AG08396 (cell line): Measurements from ENCODE around the gene RBMS1.

Experiments
- DNase-seq: peaks from one replicate; pipeline ENCODE4 v3.0.0; 2012; ENCODE audit warnings: low spot score, mixed read lengths

Gene RBMS1

DNA sequence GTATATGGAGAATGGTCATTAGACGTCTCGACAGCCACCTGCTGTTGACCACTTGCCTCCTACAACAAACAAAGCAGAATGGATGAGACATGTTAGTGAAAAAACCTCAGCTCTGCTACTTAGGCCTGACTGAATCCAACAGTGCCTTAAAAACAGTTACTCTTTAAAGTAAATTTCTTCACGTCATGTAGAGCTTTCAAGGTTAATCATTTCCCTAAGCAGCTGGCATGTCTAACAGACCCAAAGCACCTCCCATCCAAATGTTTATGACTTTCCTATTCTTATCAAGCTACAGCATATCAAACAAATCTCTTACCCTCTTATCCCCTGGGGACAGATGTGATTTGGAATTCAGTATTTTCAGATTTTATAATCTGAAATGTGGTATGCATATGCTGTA is 218.0 kb downstream of the RBMS1 start:
- no peak for DNase-seq

DNA sequence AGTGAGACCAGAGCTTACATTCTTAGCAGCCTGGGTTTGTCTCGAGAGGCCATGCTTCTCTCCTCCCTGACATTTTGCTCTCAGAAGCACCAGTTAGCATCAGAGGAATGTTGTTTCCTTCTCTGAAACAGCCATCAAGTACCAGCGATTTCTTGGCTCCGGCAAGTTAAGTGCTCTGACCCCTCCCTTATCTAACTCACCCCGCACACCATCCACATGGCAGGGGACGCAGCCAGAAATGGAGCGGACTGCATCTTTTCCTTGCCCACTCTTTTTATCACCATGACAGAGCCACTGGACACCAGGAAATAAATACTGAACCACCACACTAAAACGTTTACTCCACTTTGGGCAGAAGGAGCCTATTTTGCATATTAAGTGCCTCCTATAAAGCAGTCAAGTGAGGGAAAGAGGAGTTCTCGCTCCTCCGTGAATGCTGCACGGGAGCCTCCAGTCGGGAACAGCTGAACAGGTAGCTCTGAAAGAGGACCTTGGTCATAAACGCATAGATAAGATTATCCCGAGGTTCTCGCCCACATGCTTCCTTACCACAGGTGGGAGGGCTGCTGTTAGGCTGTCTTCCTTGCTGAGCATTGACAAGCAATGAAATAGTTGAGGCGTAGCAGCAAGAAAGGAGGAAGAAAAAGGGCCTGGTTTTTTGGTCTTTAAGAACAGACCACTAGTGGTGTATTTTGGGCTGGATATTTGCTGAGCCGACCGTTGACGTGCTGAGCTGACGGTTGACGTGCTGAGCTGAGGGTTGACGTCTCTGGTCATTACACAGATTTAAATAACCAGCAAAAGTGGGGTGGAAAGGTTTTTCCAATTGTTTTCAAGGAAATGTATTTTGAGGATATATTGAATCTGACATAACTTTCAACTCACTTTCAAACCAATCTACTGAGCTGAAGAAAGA is 222.2 kb downstream of the RBMS1 start:
- peak; percentile 16 for DNase-seq

DNA sequence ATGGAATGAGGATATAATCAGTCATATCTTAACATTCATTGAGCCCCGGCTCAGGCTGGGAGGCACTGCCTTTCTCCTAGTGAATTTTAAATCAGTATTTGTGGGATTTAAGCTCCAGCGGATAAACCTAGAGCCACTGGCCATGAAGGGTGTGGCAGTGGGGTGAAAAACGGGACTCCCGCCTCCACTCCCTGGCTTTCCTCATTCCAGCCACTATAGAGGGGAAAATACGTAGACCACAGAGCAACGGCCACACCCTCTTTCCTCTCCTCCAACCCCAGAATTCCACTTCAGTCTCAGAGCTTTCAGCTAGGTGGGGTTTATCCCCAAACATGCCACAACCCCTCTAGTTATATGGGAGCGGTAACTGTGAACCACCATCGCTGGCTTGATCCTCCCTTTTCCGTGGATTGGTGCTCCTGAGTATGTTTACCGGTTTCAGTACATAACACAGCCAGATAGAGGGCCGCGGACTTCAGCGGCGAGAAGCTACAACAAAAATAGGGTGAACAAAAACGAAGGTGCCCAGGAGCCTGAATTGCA is 223.0 kb downstream of the RBMS1 start:
- peak; percentile 54 for DNase-seq

DNA sequence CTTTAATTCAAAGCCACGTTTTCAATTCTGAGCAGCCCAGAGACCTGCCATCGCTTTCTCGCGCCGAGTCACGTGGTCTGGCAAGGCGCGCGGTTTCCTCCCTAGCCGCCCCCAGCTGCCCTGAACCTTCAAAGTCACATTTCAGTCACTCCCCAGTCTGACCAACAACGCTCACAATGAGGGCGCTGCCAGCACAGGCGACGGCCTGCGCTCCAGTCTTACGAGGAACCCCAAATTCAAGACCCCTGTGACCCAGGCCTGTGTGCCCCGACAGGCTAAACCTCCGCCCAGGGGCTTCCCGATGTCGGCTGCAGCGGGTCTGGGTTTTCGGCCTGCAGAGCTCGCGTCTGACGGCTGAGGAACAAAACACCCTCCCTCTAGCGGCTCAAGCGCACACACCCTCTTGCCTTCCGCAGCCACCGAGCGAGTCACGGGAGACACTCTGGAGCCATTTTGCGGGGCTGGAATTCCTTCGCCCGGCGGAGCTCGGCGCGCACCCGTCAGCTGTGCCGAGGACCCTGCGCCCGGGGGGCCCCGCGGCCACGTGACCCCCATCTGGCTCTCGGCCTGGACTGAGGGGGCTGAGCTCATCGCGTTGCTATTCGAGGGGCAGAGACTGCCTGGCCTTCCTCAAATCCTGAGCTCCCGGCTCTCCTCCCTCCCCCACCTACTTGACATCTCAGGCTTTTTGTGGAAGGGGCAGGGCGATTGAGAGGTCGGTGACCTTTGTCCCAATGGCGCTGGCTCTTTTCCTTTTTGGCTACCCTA is 223.6 kb downstream of the RBMS1 start:
- peak; percentile 93 for DNase-seq

DNA sequence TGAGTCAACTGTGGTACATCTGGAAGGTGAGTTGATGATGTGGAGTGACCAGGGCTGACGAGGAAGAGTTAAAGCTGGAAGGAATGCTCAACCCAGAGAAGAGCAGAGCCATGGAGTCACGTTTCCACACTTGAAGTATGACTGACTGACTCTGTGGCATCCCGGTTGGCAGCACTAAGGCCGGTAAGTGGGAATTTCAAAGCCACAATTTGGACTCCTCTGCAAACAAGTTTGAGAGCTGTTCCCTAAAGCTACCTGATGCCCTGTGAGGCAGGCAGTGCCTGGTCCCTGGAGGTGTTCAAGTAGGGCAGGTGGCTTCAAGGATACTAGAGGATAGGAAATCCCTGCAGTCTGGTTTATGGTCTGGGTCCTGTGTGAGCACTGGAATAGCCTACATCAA is 224.2 kb downstream of the RBMS1 start:
- peak; percentile 21 for DNase-seq

DNA sequence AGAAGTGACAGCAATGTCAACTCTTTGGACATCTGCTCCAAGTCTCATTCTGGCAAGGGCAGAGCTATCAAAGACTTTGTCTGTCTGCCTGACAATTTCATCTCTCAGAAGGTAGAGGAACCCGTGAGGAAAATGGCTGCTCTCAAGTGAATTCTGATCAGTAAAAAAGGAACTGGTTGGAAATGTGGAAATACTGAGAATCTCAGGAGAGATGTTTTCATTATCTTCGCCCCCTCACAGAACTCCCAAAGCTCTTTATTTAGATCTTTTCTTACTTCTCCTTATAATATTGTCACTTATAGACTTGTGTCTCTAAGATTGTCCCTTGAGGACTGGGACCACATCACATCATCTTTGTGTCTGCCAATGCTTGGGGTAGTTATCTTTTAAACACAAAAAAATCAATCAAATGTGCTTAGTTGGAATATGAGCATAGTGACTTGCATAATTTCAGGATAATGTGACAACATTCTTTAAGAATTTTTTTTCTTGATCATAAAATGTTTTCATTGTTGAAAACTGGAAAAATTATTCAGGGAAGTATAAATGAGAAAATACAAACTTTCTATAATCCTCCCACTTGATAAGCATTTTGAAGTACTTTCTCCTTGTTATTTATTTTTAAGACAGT is 225.3 kb downstream of the RBMS1 start:
- no peak for DNase-seq

DNA sequence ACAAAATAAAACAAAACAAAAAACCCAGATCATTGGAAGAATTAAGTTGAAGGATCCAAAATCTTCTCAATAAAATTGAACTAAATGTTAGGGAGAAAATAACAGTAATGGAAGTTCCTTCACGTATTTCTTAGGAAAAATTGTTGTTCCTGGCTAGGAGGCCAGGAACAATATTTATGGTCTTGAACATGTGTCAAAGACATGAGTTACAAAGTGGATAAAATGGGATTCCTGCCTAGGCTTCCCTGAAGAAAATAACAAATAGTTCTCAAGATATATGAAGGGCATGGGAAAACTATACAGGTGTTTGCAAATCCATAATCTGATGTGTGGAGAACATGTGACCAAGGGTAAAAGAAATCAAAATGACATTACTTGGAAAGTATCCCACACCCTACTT is 225.9 kb downstream of the RBMS1 start:
- no peak for DNase-seq

DNA sequence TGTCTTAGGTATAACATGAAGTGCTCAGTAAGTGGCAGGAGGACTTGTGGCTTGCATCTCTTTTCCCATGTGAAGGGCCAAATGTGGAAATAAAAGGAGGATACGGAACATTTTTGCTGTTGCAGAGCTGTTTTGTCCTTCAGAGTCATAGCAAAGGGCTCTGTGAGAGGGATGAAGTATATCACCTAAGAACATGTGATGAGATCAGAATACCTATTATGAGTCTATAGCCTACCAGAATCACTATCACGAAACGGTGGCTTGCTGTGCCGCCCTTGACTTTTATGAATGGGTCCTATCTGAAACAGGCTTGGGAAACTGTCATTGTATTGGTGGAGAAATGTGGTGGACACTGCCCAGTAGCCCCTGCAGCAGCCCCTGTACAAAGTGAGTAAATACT is 226.6 kb downstream of the RBMS1 start:
- DNase-seq, result no peak

DNA sequence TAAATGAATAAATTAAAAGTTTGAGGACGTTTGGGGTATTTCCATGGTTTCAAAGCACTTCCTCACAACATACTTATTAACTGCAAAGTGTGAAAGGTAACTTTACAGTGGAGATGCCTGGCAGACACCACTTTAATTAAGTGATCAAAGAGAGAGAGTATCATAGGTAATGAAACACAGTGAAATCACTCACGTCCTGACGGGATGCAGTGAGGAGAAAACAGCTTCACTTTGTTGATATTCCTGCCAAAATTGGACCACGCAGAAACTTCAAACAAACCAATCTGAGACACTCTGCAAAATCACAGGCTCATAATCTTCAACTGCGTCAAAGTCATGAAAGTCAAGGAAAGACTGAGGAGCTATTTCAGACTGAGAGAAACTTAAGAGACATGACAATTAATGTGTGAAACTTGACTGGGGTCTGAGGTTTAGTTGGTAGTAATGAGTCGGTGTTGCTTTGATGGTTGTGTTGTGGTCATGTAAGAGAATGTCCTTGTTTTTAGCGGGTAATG is 227.5 kb downstream of the RBMS1 start:
- no peak for DNase-seq

DNA sequence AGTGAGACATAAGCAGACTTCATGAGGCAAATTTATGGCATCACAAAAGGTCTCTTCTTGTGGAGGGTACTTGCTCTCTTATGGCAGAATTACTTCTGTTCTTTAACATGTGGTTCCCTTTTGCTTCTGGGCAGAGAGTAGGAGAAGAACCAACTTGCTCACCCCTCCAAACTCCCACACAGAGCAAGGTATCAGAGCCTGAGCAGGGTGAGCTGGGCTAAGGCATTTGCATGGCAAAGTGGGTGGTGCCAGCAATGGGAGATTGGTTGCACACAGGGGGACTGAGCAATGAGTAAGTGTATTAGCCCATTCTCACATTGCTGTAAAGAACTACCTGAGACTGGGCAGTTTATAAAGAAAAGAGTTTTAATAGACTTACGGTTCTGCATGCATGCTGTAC is 229.3 kb downstream of the RBMS1 start:
- DNase-seq, result no peak

DNA sequence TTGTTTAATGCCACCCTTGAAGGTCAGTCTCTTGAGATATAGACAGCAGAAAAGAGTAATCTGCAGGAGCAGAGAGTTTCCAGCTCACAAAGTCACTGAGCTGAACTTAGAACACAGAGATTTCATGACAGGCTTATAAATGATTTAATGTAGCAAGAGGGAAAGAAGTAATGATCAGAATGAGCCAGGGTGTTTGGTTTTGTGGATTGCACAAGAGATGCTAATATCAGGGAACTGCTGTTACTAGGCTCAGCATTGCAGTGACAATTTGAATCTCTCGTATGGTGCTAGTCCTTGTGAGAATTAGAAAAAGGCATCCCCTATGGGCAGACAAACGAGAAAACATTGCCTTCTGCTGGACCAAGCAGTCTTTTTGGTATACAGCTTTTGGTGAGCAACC is 231.9 kb downstream of the RBMS1 start:
- no peak for DNase-seq

DNA sequence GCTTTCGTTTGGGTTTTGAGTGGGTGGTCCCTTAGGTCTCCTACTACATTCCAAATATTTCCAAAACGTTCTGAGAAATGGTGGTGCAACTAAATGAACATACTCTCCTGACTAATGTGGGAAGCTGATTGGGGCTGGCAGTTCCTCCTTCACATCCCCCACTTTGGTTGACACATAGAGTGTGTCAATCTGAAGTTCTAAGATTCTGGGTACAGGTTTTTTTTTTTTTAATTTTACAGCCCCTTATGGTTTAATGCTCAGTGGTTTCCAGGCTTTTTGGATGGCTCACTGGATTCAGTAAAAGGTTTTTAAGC is 235.2 kb downstream of the RBMS1 start:
- DNase-seq, result no peak

DNA sequence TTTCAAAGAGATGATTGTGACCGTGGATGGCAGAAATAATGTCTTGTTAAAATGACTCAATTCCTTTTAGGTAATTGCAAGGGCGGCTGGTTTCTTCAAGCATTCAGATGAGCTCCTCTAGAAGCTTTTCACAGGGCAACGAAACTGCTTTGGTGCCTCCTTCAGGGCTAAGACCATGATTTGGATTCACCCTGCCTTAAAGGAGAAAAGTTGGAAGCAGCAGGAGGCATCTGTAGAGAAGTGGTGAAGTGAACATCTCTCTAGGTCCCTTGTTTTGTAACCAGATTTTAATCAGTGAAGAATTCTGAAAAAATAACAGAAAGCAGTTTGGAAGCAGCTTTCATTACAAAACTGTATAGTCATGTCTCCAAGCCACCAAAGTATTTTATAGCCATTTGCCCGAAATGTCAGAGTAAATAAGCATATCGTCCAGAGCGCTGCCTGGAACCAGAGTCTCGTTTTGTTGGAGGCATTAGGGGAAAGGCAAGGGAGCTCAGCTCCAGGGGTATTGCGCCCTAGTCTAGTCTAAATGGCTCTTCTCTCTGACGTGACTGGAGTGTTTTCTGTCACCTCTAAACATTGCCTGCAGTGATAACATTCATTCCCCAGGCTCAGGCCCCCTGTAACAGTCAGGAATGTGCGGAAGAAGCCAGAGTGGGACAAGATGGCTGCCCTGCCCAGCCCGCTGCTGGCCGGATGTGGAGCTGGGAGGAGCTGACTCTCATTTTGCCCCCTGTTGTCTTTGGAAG is 235.7 kb downstream of the RBMS1 start:
- no peak for DNase-seq

DNA sequence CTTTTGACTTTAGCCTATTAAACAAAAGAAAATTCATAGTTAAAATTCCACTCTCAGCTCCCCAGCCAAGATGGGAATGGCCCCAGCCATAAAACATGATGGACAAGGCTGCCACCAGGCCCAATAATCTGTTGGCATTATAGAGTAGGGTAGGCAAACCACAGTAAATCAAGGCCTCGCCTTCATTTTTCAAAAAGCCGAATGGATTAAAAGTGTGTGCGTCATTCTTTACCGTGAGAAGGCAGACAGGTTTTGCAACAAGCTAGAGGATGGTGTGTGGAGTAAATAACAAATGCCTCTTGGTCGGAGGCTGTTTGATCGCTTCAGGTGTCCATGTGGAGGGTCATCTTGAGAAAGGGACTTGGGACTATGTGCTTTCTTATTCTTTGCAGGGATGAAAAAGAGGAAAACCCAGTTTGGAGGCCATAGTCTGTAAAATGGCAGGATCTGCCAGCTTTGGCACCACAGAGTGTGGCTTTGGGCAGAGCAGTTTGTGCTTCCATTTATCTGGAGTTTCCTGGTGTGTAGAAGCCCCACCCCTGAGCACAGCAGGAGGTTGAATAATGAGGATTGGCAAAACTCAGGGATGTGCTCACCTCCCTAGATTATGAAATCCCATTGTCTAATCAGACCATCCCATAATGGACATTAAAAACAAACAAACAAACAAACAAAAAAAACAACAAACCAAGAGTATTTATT is 236.4 kb downstream of the RBMS1 start:
- no peak for DNase-seq

DNA sequence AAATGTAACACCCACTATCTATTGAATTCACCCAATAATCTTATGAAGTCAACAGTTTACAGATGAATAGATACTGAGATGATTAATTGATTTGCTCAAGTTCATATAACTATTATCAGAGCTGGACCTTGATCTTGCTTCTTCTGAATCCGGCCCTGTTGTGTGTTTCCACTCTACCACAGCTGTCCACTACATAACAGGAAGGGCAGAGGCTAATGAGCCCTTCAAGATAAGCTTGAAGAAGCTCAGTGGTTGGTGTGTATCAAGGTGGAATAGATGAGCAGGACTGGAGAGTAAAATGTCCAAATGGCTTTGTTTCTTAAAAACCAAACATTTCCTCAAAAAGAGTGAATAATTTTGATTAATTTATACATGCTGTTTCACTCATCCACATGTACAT is 237.1 kb downstream of the RBMS1 start:
- DNase-seq, result no peak

DNA sequence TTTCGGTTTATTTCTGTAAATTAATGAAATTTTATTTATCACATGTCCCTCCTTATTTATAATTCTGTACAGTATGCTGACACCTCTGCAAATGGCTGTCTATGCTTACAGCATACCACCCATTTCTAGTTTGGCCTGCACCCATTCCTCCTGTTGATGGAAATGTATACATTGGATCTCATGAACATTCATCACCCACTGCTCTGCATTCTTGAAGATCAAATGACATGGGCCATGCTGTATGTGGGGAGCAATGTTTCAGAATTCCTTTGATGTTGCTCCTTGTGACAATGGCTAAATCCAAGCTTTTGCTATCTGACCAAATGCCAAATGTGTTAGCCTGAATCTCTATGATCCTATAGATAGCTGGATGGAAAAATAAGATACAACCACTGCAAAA is 238.2 kb downstream of the RBMS1 start:
- no peak for DNase-seq

DNA sequence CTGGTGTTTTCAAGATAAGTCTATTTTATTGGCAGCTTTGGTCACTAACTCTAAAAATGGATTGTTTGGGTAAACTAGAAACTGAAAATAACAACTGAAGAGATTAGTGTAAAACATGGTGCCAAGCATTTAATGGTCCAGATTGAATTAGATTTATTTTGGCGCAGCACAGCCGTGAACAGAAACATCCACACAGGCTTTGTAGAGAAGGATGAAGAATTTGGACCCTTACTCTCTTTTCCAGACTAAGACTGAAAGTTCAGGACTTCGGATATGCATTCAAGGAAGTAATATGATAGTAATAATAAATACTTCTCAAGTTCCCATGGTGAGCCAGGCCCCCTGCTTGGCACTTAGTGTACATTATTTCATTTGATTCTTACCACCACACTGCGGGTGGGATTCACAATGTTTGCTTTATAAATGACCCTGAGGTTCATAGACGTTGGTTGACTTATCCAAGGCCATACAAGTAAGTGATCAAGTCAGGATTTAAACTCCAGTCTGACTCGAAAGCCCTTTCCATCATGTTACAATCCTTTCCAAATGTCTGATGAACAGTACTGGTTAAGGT is 239.3 kb downstream of the RBMS1 start:
- DNase-seq, result no peak

DNA sequence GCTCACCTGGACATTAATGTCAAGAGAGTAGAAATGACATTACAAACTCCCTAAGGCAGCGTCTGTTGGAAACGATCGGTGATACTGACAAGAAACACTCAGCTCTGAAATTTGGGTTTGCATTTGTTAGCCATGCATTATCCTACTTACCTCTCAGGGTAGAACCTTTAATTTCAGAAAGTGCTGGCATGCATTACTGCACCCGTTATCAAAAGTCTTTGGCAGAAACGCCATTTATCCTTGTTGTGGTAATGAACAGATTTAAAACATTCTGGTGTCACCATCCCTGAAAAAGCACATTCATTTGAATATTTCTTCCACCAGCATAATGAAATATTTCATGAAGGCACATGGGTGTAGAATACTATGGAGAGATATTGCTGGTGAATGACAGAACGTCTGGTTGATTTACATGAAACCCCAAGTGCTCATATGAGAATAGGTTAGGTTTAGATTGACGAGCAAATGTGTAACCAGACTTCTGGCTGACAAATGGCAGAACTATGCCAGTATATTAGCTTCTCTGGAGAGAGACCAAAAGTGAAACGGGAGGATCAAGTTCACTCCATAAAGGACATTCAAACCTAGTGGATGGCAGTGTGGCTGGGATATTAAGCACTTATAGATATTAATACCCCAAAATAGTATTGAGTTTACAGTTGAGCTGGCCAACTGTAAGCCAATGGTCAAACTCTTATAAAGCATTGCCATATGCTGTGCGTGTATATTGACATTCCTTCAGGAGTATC is 240.0 kb downstream of the RBMS1 start:
- peak; percentile 23 for DNase-seq

DNA sequence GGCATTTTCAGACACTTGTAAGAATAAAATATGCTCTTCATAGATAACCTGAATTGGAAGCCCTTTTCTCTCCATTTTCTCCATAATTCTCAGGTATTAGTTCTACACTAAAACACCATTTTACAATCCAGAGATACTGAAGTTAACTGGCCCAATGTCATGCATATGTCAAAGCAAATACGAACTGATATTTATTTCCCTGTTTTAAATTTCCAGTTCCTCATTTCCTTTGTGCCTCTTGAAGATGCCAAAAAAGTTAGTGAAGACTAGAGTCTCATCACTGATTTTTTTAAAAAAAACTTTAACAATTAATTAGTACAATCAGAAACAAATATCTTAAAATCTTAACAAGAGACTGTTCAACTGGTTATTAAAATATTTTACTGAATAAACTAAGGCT is 240.7 kb downstream of the RBMS1 start:
- no peak for DNase-seq

DNA sequence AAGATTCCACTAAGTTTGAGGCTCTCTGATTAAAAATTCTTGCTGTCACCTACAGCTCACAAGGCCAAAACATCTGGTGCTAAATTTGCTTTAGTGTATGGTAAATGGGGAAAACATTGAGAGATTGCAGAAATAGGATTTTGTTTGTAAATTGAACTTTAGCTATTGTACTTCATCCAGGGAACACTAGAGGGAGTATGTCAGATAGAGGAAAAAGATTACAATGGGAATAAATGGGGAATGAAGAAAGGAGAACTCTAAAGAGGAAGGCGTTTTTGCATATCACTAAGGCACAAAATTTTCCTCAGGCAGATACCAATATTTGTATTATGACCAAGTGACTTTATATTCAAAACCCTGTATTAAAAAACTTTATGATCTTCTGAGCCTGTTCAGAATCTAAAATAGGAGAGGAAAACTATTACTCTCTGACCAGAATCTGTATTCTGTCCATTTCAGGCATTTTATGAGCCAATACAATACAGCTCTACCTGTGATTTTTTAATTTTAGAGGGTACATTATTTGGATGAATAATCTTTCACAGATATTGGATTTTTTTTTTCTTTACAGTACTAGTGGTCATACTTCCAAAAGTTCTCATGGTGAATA is 241.2 kb downstream of the RBMS1 start:
- peak; percentile 20 for DNase-seq
